Measurements from ENCODE around the gene ELAPOR1. TPM values are rescaled to one million over a fixed set of nuclear protein-coding genes. Genes with fewer than 3 reads are reported as not detected.

ELAPOR1 gene
- total and polyA plus RNA-seq, 2 donors (not counting 3 experiments of a cell fraction or from before 2014, with no cell fraction given), result 1.0 to 1.1 TPM

- Histone ChIP-seq H2AFZ (ENCODE audit: low read depth, low read length) (no peak overlapping the region), H3K27ac (ENCODE audit: insufficient read depth, low read depth, low read length) (no peak overlapping the region), H3K27me3 (ENCODE audit: control insufficient read depth in 2 of 2, insufficient read depth in 2 of 2, low read length in 2 of 2) (peaks cover 31 to 46% of the 10 kb centered on the region in 2 experiments), H3K9me3 (replicated peaks; ENCODE audit: control insufficient read depth, insufficient read depth, low read length) (no peaks in the 10 kb centered on the region), H3K79me2 (ENCODE audit: control insufficient read depth, insufficient read depth, low read length) (no peaks in the 10 kb centered on the region), H3K9ac (replicated peaks; ENCODE audit: extremely low read depth, insufficient read depth, low read length) (no peak overlapping the region), H3K36me3 (ENCODE audit: control insufficient read depth in 2 of 2, extremely low read depth in 1 of 2, insufficient read depth in 2 of 2, low read length in 2 of 2) (no peaks in the 10 kb centered on the region), H4K20me1 (replicated peaks; ENCODE audit: control insufficient read depth, extremely low read depth, insufficient read depth, low read length) (no peaks in the 10 kb centered on the region), H3K4me2 (ENCODE audit: insufficient read depth, low read length) (no peak overlapping the region), H3K4me3 (replicated peaks in 1 of 3; ENCODE audit: insufficient read depth in 1 of 3, low read depth in 1 of 3, low read length in 3 of 3) (no peak overlapping the region), H3K9me1 (replicated peaks; ENCODE audit: control insufficient read depth, extremely low read depth, insufficient read depth, low read length) (no peaks in the 10 kb centered on the region), H3K4me1 (ENCODE audit: control insufficient read depth, extremely low read depth, insufficient read depth, low read length) (peaks cover 7% of the 10 kb centered on the region)
- TF ChIP-seq POLR2A (IDR thresholded peaks at IDR 0.05; ENCODE audit: low read depth, low read length) (no peak), FOS (IDR thresholded peaks at IDR 0.05; ENCODE audit: borderline replicate concordance, insufficient read depth, low read length) (no peak), MYC (IDR thresholded peaks at IDR 0.05; ENCODE audit: low read depth, low read length) (no peak), GATA2 (IDR thresholded peaks at IDR 0.05; ENCODE audit: insufficient read depth, insufficient read length, low read depth, low read length) (no peak), CTCF (IDR thresholded peaks at IDR 0.05; ENCODE audit: extremely low read depth in 1 of 2, insufficient read depth in 1 of 2, low read depth in 1 of 2, low read length in 2 of 2) (no peak), MAX (IDR thresholded peaks at IDR 0.05; ENCODE audit: insufficient read depth, insufficient read length) (no peak), POLR2AphosphoS5 (IDR thresholded peaks at IDR 0.05; ENCODE audit: insufficient read depth, low read depth, low read length) (no peak), JUN (IDR thresholded peaks at IDR 0.05; ENCODE audit: borderline replicate concordance, insufficient read depth, insufficient read length, low read depth) (no peak), EZH2 (IDR thresholded peaks at IDR 0.05; ENCODE audit: borderline replicate concordance, low read depth, low read length, severe bottlenecking) (no peak)
- ChIA-PET CTCF (no interaction called here), POLR2A (no interaction called here)
- FAIRE-seq (no peak), DNase-seq (ENCODE audit: low read depth, low spot score) (no peak)
- dilution Hi-C loops (cut with MboI; ENCODE audit: extremely low pct_ligation_motif_present, low sequenced_read_pairs) (no loop called here), intact Hi-C loops (cut with micrococcal nuclease) (no loop called here)
- no TSS peak for BruUV-seq (replicated peaks)
These were observed 2.4 kb downstream of the ELAPOR1 start for GRCh38 chr1:109116286-109116685.
